Vagina (tissue), 2 donors: ENCODE data around the gene CD74.

Source experiments
- CTCF ChIP-seq, 3 experiments: fragments of 450-650 bp in 2 of 3; fragments of 200-600 bp in 1 of 3; sonication (generic) in 1 of 3; IDR thresholded peaks; one replicate each; pipeline ENCODE4 v1.5.1; 2017 to 2019; ENCODE audit warnings: antibody characterized with exemption in 3 of 3, mild to moderate bottlenecking in 2 of 3, moderate library complexity in 2 of 3
- POLR2AphosphoS5 ChIP-seq, 2 donors: sonication (generic); formaldehyde crosslinking; IDR thresholded peaks; one replicate each; pipeline ENCODE4 v1.9.0; 2017; ENCODE audit warnings: antibody characterized with exemption in 2 of 2, mild to moderate bottlenecking in 2 of 2, low read depth in 1 of 2; ENCODE audit not compliant: insufficient read depth in 1 of 2

GRCh38 chr5:150358261-150359095, 54.2 kb downstream of the CD74 start:
- no peak for TF ChIP-seq CTCF (IDR thresholded peaks at IDR 0.05)
- TF ChIP-seq POLR2AphosphoS5 (IDR thresholded peaks at IDR 0.05; ENCODE audit: insufficient read depth in 1 of 2, low read depth in 1 of 2): no peak
